HFFc6 (cell line): ENCODE data around the gene LCN2. TPM values are rescaled to one million over a fixed set of nuclear protein-coding genes. Genes with fewer than 3 reads are reported as not detected.

Experiments used
- DNase-seq: peaks from one replicate; pipeline ENCODE4 v3.0.0-alpha.2; 2018
- H3K27ac Mint-ChIP-seq: 2 replicates; pipeline ENCODE4 v1.8.0; 2020; ENCODE audit warnings: mild to moderate bottlenecking, mixed read lengths
- H3K27me3 Mint-ChIP-seq: 2 replicates; pipeline ENCODE4 v1.8.0; 2021; ENCODE audit warnings: mild to moderate bottlenecking, moderate library complexity, mixed read lengths; ENCODE audit not compliant: insufficient read depth
- H3K36me3 Mint-ChIP-seq: 2 replicates; pipeline ENCODE4 v1.8.0; 2021; ENCODE audit warnings: low read depth, mixed read lengths
- H3K4me1 Mint-ChIP-seq: 2 replicates; pipeline ENCODE4 v1.8.0; 2020; ENCODE audit warnings: low read depth, mixed read lengths
- H3K4me3 Mint-ChIP-seq: 2 replicates; pipeline ENCODE4 v1.8.0; 2020; ENCODE audit warnings: mild to moderate bottlenecking, moderate library complexity, mixed read lengths
- H3K9me3 Mint-ChIP-seq: 2 replicates; pipeline ENCODE4 v1.8.0; 2020; ENCODE audit warnings: mild to moderate bottlenecking, mixed read lengths
- total RNA-seq, 6 experiments: library from RNA; stranded (reverse); fragmentation: NEBNext Ultra II Directional; extraction: Animal tissue kit (Norgen Biotek cat#: 25700); gene quantifications; 2 replicates in 1 of 6; 3 replicates in 5 of 6; pipeline ENCODE4 v1.2.3, GENCODE V29; 2021
- TF ChIP-seq, protein P1 (sequence below): fragments of 200-600 bp; sonication (generic); IDR thresholded peaks from 2 replicates; pipeline ENCODE4 v1.5.0; 2021; ENCODE audit warnings: antibody characterized with exemption, mild to moderate bottlenecking

Gene LCN2
- total RNA-seq, 6 experiments from 2014 or later = not detected

DNA sequence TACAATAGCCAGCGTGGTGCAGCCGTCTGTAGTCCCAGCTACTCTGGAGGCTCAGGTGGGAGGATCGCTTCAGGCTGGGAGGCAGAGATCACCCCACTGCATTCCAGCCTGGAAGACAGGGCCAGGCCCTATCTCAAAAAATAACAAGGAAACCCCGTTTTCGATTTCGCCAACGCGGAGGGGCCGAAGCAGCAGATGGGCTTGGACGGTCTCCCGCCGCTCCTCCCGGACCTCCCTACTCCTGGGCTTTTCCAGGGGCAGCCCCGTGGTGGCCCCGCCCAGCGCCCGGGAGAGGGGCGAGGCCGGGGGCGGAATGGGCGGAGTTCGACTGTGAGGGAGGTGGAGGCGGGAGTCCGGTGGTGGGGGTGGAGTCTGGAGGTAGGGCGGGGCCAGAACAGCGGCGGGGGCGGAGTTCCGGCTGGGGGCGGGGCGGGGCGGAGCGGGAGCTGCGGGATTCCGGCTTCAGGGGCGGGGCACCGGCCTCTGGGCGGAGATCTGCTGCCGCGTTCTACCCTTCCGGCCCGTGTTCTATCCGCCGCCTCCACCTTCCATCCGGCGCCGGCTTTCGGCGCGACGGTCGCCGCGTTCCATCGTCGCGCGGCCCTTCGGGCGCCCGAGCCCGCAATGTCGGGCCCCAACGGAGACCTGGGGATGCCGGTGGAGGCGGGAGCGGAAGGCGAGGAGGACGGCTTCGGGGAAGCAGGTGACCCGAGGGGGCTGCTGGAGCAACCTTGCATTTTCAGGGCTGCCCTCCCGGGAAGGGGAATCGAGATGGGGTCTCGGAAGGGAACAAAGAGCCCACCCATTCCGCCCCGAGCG lies 10.7 kb downstream of the LCN2 start, which contains the start of gene BBLN:
TSS of gene BBLN (plus strand) at position 482 of the 819 bp plus-strand sequence. CDS start at position 625, 143 bp downstream.
- H3K27ac Mint-ChIP-seq = peak within 1 kb of the TSS; percentile 36
- peak; percentile 83 for DNase-seq
- peak within 1 kb of the TSS; percentile 80 for H3K4me3 Mint-ChIP-seq
- TF ChIP-seq, protein P1, sequence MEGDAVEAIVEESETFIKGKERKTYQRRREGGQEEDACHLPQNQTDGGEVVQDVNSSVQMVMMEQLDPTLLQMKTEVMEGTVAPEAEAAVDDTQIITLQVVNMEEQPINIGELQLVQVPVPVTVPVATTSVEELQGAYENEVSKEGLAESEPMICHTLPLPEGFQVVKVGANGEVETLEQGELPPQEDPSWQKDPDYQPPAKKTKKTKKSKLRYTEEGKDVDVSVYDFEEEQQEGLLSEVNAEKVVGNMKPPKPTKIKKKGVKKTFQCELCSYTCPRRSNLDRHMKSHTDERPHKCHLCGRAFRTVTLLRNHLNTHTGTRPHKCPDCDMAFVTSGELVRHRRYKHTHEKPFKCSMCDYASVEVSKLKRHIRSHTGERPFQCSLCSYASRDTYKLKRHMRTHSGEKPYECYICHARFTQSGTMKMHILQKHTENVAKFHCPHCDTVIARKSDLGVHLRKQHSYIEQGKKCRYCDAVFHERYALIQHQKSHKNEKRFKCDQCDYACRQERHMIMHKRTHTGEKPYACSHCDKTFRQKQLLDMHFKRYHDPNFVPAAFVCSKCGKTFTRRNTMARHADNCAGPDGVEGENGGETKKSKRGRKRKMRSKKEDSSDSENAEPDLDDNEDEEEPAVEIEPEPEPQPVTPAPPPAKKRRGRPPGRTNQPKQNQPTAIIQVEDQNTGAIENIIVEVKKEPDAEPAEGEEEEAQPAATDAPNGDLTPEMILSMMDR = no peak
- H3K27me3 Mint-ChIP-seq = peaks cover 8% of the 10 kb centered on the region
- H3K36me3 Mint-ChIP-seq = peaks cover 14% of the 10 kb centered on the region
- H3K4me1 Mint-ChIP-seq = peaks cover 15% of the 10 kb centered on the region; the same call in 1 of the 2 replicates
- H3K9me3 Mint-ChIP-seq = no peaks in the 10 kb centered on the region

DNA sequence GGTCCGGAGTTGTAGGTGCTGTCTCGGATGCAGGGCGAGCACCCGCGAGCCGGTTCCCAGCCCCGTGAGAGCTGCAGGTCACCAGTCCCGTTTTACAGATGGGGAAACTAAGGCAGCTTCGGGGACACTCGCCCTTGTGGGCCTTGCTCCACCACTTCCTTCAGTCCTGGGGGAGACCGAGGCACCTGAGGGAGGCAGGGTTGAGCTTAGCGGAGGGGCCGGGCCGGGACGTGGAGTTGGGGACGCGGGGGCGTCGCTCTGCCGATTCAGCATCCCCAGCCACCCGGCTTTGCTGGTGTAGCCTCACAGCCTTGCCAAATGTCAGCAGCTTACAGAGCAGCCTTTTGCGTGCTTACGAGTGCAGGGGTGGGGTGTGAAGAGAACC lies 11.3 kb downstream of the LCN2 start:
- Mint-ChIP-seq H3K4me1 (peaks cover 15% of the 10 kb centered on the region; the same call in 1 of the 2 replicates), H3K27me3 (peaks cover 3% of the 10 kb centered on the region; the same call in 1 of the 2 replicates), H3K9me3 (no peaks in the 10 kb centered on the region), H3K4me3 (peak overlapping the region; percentile 80), H3K27ac (no peak overlapping the region; the same call in 1 of the 2 replicates), H3K36me3 (peaks cover 14% of the 10 kb centered on the region)
- DNase-seq = peak; percentile 8
- TF ChIP-seq, protein P1 = no peak

DNA sequence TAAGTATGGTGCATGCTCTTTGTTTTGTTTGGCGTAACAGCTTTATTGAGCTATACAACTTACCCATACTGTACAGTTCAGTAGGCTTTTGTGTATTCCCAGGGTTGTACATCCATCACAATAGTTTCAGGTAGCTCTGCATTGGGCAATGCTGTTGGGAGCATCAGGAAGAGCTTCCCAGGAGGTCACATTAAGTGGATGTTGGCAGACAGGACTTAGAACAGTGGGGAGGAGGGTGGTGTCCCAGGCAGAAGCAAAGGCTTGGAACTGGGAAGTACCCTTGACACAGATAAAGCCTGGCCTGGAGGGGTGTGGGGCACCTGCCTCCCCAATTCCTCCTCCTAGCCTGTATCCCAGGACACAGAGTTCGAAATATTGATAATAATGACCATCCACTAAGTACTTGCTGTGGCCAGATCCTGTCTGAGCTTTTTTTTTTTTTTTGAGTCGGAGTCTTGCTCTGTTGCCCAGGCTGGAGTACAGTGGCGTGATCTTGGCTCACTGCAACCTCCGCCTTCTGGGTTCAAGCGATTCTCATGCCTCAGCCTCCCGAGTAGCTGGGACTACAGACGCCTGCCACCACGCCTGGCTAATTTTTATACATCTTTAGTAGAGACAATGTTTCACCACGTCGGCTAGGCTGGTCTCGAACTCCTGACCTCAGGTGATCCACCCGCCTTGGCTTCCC lies 12.1 kb downstream of the LCN2 start:
- no peaks in the 10 kb centered on the region for H3K9me3 Mint-ChIP-seq
- DNase-seq = no peak
- H3K27me3 Mint-ChIP-seq = no peaks in the 10 kb centered on the region
- peaks cover 15% of the 10 kb centered on the region; the same call in 1 of the 2 replicates for H3K4me1 Mint-ChIP-seq
- H3K27ac Mint-ChIP-seq = no peak overlapping the region
- H3K36me3 Mint-ChIP-seq = peaks cover 14% of the 10 kb centered on the region
- TF ChIP-seq, protein P1 = no peak
- H3K4me3 Mint-ChIP-seq = peak overlapping the region; percentile 80

DNA sequence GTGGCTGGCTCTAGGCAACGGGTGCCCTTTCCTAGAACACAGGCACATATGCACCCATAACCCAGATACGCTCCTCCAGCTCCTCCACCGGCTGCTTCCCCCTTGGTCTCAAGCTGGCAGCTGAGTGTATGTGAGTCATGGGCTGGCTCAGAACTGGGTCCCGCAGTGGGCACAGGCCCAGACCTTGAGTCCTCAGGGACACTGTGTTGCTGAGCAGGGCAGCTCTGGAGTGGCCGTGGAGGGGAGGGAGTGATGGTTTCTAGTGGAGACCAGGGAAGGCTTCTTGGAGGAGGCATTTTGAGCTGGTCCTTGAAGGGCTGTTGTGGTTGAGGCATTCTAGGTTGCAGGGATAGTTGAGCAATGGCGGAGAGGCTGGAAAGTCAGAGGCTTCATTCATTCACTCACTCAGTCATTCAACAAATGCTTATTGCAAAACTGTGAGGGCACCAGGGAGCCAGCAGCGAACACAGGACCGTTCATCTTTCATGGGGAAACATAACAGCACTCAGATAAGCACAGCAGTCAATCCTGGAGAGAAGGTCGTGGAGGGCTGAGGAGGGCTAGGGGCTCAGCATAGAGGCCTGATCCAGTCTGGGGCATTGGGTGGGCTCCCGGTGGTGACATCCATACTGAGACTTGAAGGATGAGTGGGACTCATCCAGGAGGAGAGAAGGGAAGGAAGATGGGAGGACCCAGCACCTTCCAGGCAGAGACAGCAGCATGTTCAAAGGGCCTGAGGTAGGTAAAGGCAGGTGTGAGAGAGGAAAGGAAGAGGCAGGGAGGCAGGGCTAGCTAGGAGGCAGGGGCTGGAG lies 13.2 kb downstream of the LCN2 start:
- Mint-ChIP-seq H3K4me3 (no peak overlapping the region), H3K27ac (peak overlapping the region; percentile 54; the same call in 1 of the 2 replicates)

More for the DNA sequence above, 13.2 kb downstream of the LCN2 start:
- peaks cover 15% of the 10 kb centered on the region; the same call in 1 of the 2 replicates for H3K4me1 Mint-ChIP-seq
- H3K36me3 Mint-ChIP-seq = peaks cover 14% of the 10 kb centered on the region
- DNase-seq = no peak
- TF ChIP-seq, protein P1 = no peak
- H3K27me3 Mint-ChIP-seq = peaks cover 2% of the 10 kb centered on the region; the same call in 1 of the 2 replicates
- no peaks in the 10 kb centered on the region for H3K9me3 Mint-ChIP-seq
